ENCODE data around the gene IGF2BP1.

IGF2BP1 gene

DNA sequence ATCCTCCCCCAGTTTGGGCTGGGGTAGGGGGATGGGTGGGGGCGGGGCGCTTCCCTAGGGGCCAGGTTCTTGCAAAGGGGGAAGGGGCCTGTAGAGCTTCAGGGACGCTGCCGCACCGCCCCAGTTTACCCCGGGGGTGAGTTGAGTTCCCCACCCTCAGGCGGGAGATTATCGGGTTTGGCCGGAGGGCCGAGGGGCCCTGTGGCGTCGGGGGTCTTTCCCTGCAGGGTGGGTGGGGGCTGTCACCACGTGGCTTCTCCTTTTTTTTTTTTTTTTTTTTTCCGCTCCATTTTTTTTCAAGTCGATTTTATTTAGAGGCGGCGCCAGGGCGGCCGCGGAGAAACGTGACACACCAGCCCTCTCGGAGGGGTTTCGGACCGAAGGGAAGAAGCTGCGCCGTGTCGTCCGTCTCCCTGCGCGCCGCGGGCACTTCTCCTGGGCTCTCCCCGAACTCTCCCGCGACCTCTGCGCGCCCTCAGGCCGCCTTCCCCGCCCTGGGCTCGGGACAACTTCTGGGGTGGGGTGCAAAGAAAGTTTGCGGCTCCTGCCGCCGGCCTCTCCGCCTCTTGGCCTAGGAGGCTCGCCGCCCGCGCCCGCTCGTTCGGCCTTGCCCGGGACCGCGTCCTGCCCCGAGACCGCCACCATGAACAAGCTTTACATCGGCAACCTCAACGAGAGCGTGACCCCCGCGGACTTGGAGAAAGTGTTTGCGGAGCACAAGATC, at the start of gene IGF2BP1:
IGF2BP1 (plus strand) TSS at position 283 of the 724 bp plus-strand sequence; CDS start at position 644, 361 bp downstream.
- peak within 1 kb of the TSS; percentile 93 for H2AFZ ChIP-seq (ENCODE audit: low read depth)
- no peaks in the 10 kb centered on the region for H3K79me2 ChIP-seq (ENCODE audit: insufficient read depth, low read depth)
- no peaks in the 10 kb centered on the region for H3K4me1 ChIP-seq (ENCODE audit: low read depth, poor library complexity, severe bottlenecking)
- H3K9ac ChIP-seq, result peak within 1 kb of the TSS; percentile 89
- H3K36me3 ChIP-seq (ENCODE audit: insufficient read depth), result no peaks in the 10 kb centered on the region
- no peaks in the 10 kb centered on the region for H4K20me1 ChIP-seq (ENCODE audit: insufficient read depth)
- H3K4me2 ChIP-seq, result peak within 1 kb of the TSS; percentile 70
- TF ChIP-seq, protein P1, sequence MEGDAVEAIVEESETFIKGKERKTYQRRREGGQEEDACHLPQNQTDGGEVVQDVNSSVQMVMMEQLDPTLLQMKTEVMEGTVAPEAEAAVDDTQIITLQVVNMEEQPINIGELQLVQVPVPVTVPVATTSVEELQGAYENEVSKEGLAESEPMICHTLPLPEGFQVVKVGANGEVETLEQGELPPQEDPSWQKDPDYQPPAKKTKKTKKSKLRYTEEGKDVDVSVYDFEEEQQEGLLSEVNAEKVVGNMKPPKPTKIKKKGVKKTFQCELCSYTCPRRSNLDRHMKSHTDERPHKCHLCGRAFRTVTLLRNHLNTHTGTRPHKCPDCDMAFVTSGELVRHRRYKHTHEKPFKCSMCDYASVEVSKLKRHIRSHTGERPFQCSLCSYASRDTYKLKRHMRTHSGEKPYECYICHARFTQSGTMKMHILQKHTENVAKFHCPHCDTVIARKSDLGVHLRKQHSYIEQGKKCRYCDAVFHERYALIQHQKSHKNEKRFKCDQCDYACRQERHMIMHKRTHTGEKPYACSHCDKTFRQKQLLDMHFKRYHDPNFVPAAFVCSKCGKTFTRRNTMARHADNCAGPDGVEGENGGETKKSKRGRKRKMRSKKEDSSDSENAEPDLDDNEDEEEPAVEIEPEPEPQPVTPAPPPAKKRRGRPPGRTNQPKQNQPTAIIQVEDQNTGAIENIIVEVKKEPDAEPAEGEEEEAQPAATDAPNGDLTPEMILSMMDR (conservative IDR thresholded peaks at IDR 0.05; ENCODE audit: low read depth, low read length), result no peak
- no peak within 1 kb of the TSS for H3K4me3 ChIP-seq (IDR thresholded peaks at IDR 0.05; ENCODE audit: insufficient read depth, low read depth, low read length)
- H3K27me3 ChIP-seq (ENCODE audit: insufficient read depth, low read depth), result peaks cover 3% of the 10 kb centered on the region; the same call in 1 of the 2 replicates
- H3K27ac ChIP-seq, result peak within 1 kb of the TSS; percentile 57

DNA sequence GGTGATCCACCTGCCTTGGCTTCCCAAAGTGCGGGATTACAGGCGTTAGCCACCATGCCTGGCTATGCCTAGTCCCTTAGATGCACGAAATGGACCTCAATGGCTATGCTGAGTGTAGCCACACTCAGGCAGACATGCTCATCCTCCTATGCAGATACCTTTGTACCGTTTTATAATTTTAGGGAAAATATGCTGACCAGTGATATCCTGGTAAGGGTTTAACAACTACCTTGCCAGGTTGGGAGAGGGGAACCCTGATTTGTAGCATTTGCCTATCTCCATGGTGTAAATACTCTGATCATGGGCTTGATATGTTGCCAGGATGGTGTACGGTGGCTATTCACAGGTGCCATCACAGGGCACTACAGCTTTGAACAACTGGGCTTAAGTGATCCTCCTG, 45.6 kb upstream of the IGF2BP1 start:
- Histone ChIP-seq H3K4me1 (ENCODE audit: low read depth, poor library complexity, severe bottlenecking) (peaks cover 17% of the 10 kb centered on the region), H3K9ac (no peak overlapping the region), H3K36me3 (ENCODE audit: insufficient read depth) (no peaks in the 10 kb centered on the region), H4K20me1 (ENCODE audit: insufficient read depth) (no peaks in the 10 kb centered on the region), H3K4me2 (no peak overlapping the region), H3K27ac (no peak overlapping the region), H3K4me3 (IDR thresholded peaks at IDR 0.05; ENCODE audit: insufficient read depth, low read depth, low read length) (no peak overlapping the region), H3K27me3 (ENCODE audit: insufficient read depth, low read depth) (peaks cover 1% of the 10 kb centered on the region; the same call in 1 of the 2 replicates), H2AFZ (ENCODE audit: low read depth) (no peak overlapping the region), H3K79me2 (ENCODE audit: insufficient read depth, low read depth) (no peaks in the 10 kb centered on the region)
- TF ChIP-seq, protein P1 (conservative IDR thresholded peaks at IDR 0.05; ENCODE audit: low read depth, low read length), result no peak

DNA sequence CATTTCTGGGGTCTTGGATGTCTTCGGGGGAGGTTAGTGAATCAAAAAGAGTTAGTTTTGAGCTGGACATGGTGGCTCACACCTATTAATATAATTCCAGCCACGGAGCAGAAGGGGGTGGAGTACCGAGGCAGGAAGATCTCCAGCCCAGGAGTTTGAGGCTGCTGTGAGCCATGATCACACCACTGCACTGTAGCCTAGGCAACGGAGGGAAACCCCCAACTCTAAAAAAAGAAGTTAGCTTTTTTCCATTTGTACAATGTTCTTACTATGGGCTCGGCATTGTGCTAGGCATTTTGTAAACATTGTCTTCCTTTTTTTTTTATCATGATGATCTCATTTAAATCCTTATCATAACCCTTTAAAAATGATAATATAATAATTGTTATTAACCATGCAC, 44.3 kb upstream of the IGF2BP1 start:
- peak overlapping the region; percentile 57 for H2AFZ ChIP-seq (ENCODE audit: low read depth)
- H3K79me2 ChIP-seq (ENCODE audit: insufficient read depth, low read depth), result no peaks in the 10 kb centered on the region
- peak overlapping the region; percentile 42 for H3K27ac ChIP-seq
- no peaks in the 10 kb centered on the region for H3K27me3 ChIP-seq (ENCODE audit: insufficient read depth, low read depth)
- TF ChIP-seq, protein P1 (conservative IDR thresholded peaks at IDR 0.05; ENCODE audit: low read depth, low read length), result no peak
- H3K4me2 ChIP-seq, result peak overlapping the region; percentile 66
- no peak overlapping the region for H3K9ac ChIP-seq
- H3K4me3 ChIP-seq (IDR thresholded peaks at IDR 0.05; ENCODE audit: insufficient read depth, low read depth, low read length), result no peak overlapping the region
- H3K4me1 ChIP-seq (ENCODE audit: low read depth, poor library complexity, severe bottlenecking), result peaks cover 17% of the 10 kb centered on the region
- H4K20me1 ChIP-seq (ENCODE audit: insufficient read depth), result no peaks in the 10 kb centered on the region
- no peaks in the 10 kb centered on the region for H3K36me3 ChIP-seq (ENCODE audit: insufficient read depth)

DNA sequence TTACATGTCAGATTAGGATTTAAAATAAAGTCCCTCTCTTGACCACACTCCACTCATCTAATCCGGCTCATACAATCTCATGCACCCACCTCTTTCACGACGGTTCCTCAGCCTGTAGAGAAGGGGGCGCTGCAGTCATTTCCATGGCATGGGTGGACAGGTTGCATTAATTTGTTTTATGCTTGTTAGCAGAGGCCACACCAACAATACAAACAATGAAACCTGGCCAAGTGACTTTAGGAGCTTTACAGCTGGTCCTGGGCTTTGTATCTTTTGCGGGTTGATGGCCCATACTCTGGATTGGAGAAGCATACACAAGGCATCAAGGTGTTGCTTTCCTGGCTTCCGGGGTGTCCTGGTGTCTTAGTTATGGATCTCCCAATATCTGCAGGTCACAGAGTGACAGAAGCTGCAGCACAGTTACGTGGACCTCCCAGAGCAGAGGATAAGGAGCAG, 42.9 kb upstream of the IGF2BP1 start:
- Histone ChIP-seq H3K4me1 (ENCODE audit: low read depth, poor library complexity, severe bottlenecking) (peaks cover 17% of the 10 kb centered on the region), H3K4me2 (no peak overlapping the region), H3K27me3 (ENCODE audit: insufficient read depth, low read depth) (peaks cover 4% of the 10 kb centered on the region; the same call in 1 of the 2 replicates), H3K9ac (no peak overlapping the region), H3K79me2 (ENCODE audit: insufficient read depth, low read depth) (no peaks in the 10 kb centered on the region), H4K20me1 (ENCODE audit: insufficient read depth) (no peaks in the 10 kb centered on the region), H3K36me3 (ENCODE audit: insufficient read depth) (no peaks in the 10 kb centered on the region), H3K27ac (no peak overlapping the region), H2AFZ (ENCODE audit: low read depth) (no peak overlapping the region), H3K4me3 (IDR thresholded peaks at IDR 0.05; ENCODE audit: insufficient read depth, low read depth, low read length) (no peak overlapping the region)
- TF ChIP-seq, protein P1 (conservative IDR thresholded peaks at IDR 0.05; ENCODE audit: low read depth, low read length), result no peak
